CD4-positive, alpha-beta T cell treated with Interleukin-6 for 4 hours (primary cell): Measurements from ENCODE around the gene PARP3.
A peak's percentile ranks its signal among the peaks of the same experiment; 100 is the strongest.

Experiments used
- DNase-seq: peaks from one replicate; pipeline ENCODE4 v3.0.0-alpha.2; 2020; ENCODE audit warnings: mixed read lengths

PARP3 gene

GRCh38 chr3:51967384-51968169 lies 25.4 kb downstream of the PARP3 start, which contains the start of gene PCBP4:
TSS of gene PCBP4 (minus strand) at chr3:51967454. CDS start at chr3:51961240, 6,214 bp downstream.
- DNase-seq = peak; percentile 64

- DNase-seq = no peak
Observed at GRCh38 chr3:51968170-51968775, 26.1 kb downstream of the PARP3 start.

- no peak for DNase-seq
Observed at GRCh38 chr3:51968883-51969678, 26.9 kb downstream of the PARP3 start.

DNA sequence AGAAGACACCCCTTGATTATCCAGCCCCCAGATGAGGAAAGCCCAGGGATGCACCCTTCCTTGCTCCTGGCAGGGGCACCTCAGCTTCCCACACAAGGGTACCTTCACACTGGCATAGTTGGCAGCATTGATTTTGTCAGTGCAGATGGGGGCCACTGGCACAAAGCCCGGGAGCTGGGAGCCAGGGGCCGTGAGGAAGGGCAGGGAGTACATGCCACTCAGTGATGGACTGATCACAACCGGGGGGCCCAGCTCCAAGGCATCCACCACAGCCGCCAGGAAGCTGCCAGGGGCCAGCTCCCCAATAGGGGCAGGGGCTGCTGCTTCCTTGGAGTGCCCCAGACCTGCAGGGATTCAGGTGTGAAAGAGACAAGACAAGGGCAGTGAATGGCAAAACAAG lies 27.7 kb downstream of the PARP3 start:
- DNase-seq = no peak

- DNase-seq = no peak
Observed at GRCh38 chr3:51970606-51971300, 28.6 kb downstream of the PARP3 start.

DNA sequence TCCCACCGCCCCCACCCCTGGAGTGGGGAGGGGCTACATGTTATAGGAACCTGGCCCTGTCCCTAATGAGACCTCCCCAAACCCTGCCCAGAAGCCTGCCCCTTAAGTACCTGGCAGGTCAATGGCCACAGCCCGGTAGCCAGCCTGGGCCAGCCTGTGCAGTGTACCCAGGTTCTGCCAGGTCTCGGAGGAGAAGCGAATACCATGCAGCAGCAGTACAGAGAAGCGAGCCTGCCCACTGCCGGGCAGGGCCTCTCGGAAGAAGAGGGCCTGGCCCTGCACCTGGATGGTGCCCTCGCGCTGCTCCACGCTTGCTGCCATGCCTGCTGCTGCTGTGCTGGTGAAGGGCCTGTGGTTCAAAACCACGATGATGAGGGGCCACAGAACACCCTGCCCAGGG lies 29.2 kb downstream of the PARP3 start:
- no peak for DNase-seq

DNA sequence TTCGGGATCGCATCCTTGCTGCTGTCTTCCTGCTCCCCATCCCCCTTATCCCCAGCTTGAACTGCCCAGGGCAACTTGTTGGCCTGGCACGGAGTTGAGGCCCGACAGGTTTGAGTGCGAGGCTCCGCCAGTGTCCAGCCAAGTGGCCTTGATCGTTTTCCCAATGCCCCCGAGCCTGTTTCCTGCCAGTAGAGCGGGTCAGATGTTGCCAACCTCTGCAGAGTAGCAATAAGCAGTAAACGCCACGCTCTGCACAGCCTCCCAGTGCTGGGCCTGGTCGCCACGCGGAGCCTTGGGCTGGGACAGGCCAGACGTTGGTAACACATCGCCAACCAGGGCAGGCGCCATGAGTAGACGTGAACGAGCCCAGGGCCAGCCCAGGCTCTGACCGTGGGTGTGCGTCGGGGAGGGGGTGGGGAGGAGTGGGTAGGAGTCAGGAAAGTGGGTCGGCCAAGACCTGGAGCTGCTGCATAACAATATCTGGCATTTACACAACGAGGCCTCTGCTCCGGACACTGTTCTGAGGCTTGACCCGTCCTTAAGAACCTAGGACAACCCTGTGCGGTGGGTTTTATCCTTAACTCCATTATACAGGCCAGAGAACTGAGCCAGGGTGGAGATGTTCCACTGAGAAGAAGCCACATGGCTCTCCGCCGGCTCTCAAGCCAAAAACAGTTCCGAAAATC lies 32.3 kb downstream of the PARP3 start:
- DNase-seq = peak; percentile 24

- DNase-seq = peak; percentile 80
Observed at GRCh38 chr3:51974963-51975851, 33.0 kb downstream of the PARP3 start, which contains the start of gene ABHD14A. TSS of gene ABHD14A (plus strand) at chr3:51975064. CDS start at chr3:51975136, 72 bp downstream.

- peak; percentile 49 for DNase-seq
Observed at GRCh38 chr3:51975852-51976549, 33.8 kb downstream of the PARP3 start.

DNA sequence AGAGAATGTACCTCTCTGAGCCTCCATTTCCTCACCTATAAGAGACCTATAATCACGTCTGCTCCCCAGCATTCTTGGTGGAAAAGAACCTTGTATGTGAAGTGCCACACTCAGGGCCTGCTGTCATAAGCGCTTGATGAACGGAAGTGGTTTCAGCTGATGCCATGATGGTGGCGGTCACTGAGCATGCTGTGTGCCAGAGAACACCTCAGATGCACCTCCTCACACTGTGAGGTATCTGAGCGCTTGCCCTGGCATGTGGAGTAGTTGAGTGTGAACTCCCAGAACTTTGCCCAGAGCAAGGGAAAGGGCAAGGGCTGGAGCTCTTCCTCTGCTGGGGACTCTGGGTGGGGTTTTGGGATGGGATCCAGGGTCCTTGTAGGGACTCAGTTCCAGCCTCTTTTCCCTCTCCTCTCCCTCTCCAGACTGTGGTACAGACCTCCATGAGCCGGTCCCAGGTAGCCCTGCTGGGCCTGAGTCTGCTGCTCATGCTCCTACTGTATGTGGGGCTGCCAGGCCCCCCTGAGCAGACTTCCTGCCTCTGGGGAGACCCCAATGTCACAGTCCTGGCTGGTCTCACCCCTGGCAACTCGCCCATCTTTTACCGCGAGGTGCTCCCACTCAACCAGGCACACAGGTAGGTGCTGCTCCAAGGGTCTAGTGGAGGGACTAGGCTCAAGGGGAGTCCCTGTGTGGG lies 35.4 kb downstream of the PARP3 start:
- peak; percentile 46 for DNase-seq

GRCh38 chr3:51978143-51978502 lies 36.0 kb downstream of the PARP3 start:
- no peak for DNase-seq

DNA sequence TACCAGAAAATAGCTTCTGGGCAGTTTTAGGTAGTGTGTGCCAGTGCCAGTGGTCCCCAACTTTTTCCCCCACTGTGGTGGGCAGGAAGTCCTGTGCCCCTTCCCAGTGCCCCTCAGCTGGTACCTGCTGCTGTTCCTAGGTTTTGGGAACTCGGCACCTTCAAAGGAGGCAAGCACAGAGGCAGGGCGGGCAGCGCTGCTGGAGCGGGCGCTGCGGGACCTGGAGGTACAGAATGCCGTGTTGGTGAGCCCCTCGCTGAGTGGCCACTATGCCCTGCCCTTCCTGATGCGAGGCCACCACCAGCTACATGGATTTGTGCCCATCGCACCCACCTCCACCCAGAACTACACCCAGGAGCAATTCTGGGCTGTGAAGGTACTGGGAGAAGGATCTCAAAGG lies 38.1 kb downstream of the PARP3 start:
- no peak for DNase-seq

DNA sequence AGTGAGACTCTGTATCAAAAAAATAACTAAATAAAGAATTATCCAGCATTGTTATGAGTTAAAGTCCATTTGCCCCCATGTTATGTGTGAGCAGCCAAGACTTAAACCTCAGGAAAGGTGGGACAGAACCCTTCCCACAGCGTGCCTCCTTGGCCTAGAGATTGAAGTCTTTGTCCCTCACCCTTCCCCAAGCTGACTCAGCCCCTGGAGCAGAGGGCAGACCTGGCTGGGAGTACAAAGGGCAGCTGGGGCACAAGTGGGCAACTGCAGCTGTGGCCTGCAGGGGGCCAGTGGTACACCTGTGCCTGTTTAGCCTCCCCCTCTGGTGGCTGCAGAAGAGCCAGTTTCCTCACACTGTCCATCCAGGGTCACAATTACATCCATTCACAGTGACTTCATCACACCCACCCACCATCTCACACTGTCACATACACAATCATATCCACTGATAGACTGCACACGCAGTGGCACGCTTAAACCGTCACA lies 40.2 kb downstream of the PARP3 start:
- DNase-seq = peak; percentile 28

GRCh38 chr3:51982838-51983577 lies 40.8 kb downstream of the PARP3 start, which contains the start of gene ACY1:
TSS of gene ACY1 (plus strand) at chr3:51983535. CDS start at chr3:51984065, 530 bp downstream.
- peak; percentile 76 for DNase-seq

DNA sequence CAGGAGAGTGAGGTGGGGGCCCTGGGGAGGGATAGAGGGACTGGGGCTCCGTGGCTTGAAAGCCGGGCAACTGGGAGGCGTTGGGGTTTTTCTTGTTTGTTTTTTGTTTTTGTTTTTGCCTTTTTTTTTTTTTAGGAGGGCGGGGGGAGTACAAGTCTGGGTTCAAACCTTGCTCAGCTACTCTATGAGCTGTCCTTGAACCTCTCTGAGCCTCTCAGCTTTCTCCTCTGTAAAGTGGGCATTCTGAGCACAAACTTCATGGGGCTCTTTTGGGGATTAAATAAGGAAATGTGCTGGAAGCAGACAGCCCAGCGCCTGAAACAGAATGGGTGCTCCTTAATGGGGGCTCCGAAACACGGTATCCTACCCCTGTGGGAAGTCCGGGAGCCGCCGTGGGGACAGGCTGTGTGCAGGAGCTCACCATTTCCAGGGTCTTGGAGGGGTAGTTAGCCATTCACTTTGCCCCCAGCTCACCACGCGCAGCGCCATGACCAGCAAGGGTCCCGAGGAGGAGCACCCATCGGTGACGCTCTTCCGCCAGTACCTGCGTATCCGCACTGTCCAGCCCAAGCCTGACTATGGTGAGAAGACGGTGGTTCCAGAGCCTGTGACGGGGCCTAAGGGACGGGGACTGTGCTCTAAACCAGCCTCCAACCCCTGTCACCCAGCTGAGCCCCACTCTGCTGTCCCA lies 41.6 kb downstream of the PARP3 start:
- DNase-seq = no peak

DNA sequence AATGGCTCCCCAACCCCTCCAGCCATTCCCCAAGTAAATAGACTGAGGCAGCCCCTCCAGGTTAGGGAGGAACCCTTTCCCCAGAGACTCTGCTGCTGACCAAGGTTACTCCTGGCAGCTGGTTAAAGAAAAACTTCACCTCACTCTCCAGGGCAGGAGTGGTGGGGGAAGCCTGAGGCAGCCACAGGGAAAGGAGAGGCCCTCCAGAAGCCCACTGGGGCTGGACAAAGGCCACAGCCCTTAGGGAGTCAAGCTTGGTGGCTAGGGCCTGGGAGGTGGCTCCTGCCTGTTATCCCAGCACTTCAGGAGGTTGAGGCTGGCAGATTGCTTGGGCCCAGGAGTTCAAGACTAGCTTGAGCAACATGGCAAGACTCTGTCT lies 42.1 kb downstream of the PARP3 start:
- DNase-seq = no peak

- no peak for DNase-seq
Observed at GRCh38 chr3:51985063-51985462, 42.9 kb downstream of the PARP3 start.
